ACHN (cell line): ENCODE results near the gene CBFA2T3.
"Not testable (repeated sequence)": the region's sequence is repeated elsewhere in the genome, so short reads cannot be mapped to it uniquely, and the experiment has no call there.

ENCODE experiments used
- DNase-seq: peaks from one replicate; pipeline ENCODE4 v3.0.0-alpha.2; 2015
- in situ Hi-C: cut with HindIII; loops from 2 replicates; pipeline ENCODE4 v1.10.0; 2017; ENCODE audit warnings: low sequenced_read_pairs, low pct_ligation_motif_present, low pct_unique_long_range_greater_than_20kb

CBFA2T3 gene

GRCh38 chr16:88920618-88921590 is 56.1 kb downstream of the CBFA2T3 start:
- no peak for DNase-seq
- in situ Hi-C loops, result no loop called here

GRCh38 chr16:88919936-88920335 is 57.1 kb downstream of the CBFA2T3 start:
- in situ Hi-C loops, result no loop called here
- no peak for DNase-seq

GRCh38 chr16:88918896-88919295 is 58.1 kb downstream of the CBFA2T3 start:
- DNase-seq, in situ Hi-C loops: not testable (repeated sequence)

GRCh38 chr16:88917915-88918627 is 58.9 kb downstream of the CBFA2T3 start:
- in situ Hi-C loops, result no loop called here
- no peak for DNase-seq

GRCh38 chr16:88917146-88917914 is 59.7 kb downstream of the CBFA2T3 start:
- in situ Hi-C loops, result no loop called here
- DNase-seq, result no peak

- no peak for DNase-seq
- in situ Hi-C loops, result no loop called here
Measured at GRCh38 chr16:88915639-88916327, 61.2 kb downstream of the CBFA2T3 start.

- in situ Hi-C loops, result no loop called here
- no peak for DNase-seq
Measured at GRCh38 chr16:88914750-88915368, 62.1 kb downstream of the CBFA2T3 start.

GRCh38 chr16:88913870-88914269 is 63.1 kb downstream of the CBFA2T3 start:
- in situ Hi-C loops, result no loop called here
- no peak for DNase-seq

- in situ Hi-C loops, result no loop called here
- no peak for DNase-seq
Measured at GRCh38 chr16:88913001-88913612, 63.9 kb downstream of the CBFA2T3 start.

- in situ Hi-C loops, result no loop called here
- DNase-seq, result no peak
Measured at GRCh38 chr16:88912556-88912955, 64.5 kb downstream of the CBFA2T3 start.

GRCh38 chr16:88911946-88912310 is 65.1 kb downstream of the CBFA2T3 start:
- no peak for DNase-seq
- in situ Hi-C loops, result no loop called here

- no peak for DNase-seq
Measured at GRCh38 chr16:88911136-88911945, 65.7 kb downstream of the CBFA2T3 start.

GRCh38 chr16:88910284-88911135 is 66.5 kb downstream of the CBFA2T3 start:
- in situ Hi-C loops, result no loop called here
- no peak for DNase-seq

More at GRCh38 chr16:88911136-88911945, 65.7 kb downstream of the CBFA2T3 start:
- in situ Hi-C loops, result no loop called here

- in situ Hi-C loops, result no loop called here
- no peak for DNase-seq
Measured at GRCh38 chr16:88909431-88910210, 67.4 kb downstream of the CBFA2T3 start.

- in situ Hi-C loops, result no loop called here
- DNase-seq, result no peak
Measured at GRCh38 chr16:88908307-88908706, 68.7 kb downstream of the CBFA2T3 start.
